GM20000 (cell line): ENCODE results near the gene NRP1.

ENCODE experiments used
- DNase-seq: peaks from one replicate; pipeline ENCODE4 v3.0.0; 2012; ENCODE audit warnings: low spot score
- TF ChIP-seq, protein P1 (sequence below): IDR thresholded peaks from 2 replicates; pipeline ENCODE4 v1.5.1; 2012; ENCODE audit warnings: mild to moderate bottlenecking, control low read depth; ENCODE audit errors: extremely low read depth, missing control alignments

Gene NRP1

GRCh38 chr10:33150889-33151288, 183.6 kb downstream of the NRP1 start:
- TF ChIP-seq, protein P1, sequence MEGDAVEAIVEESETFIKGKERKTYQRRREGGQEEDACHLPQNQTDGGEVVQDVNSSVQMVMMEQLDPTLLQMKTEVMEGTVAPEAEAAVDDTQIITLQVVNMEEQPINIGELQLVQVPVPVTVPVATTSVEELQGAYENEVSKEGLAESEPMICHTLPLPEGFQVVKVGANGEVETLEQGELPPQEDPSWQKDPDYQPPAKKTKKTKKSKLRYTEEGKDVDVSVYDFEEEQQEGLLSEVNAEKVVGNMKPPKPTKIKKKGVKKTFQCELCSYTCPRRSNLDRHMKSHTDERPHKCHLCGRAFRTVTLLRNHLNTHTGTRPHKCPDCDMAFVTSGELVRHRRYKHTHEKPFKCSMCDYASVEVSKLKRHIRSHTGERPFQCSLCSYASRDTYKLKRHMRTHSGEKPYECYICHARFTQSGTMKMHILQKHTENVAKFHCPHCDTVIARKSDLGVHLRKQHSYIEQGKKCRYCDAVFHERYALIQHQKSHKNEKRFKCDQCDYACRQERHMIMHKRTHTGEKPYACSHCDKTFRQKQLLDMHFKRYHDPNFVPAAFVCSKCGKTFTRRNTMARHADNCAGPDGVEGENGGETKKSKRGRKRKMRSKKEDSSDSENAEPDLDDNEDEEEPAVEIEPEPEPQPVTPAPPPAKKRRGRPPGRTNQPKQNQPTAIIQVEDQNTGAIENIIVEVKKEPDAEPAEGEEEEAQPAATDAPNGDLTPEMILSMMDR: no peak
- DNase-seq: no peak

DNA sequence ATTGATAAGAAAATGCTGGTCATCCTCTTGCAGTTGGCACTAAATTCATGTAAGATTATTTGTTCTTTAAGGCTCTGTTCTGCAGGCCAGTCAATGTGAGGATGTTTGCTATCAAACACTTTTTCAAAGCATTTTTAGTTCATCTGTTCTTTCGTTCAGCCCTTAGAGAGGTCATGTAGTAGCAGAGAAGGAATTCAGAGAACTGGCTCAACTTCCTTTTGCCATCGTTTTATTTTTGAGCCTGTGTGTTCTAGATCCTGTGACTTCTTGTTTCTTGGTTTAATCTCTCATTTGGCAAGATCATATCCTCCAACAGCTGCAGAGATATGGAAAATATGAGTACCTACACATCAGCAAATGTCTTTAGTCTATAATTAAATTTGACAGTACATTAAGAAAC, 184.3 kb downstream of the NRP1 start:
- DNase-seq: no peak
- TF ChIP-seq, protein P1: no peak

DNA sequence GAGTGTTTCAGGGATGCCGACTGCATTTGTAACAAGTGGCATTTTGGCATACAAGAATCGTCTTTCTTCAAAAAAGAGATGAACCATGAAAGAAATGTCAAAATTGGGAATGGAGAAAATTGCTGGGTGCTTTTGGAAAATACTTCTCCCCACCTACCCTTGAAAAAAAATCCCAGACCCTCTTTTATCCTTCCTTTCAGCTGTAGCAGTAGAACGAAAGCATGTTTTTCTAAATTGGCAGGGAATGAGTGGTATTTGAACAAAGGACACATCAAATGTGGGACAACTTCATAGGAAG, 187.5 kb downstream of the NRP1 start:
- no peak for DNase-seq
- TF ChIP-seq, protein P1: no peak

- TF ChIP-seq, protein P1: no peak
- no peak for DNase-seq
Measured at GRCh38 chr10:33146189-33147012, 188.1 kb downstream of the NRP1 start.

- TF ChIP-seq, protein P1: no peak
- no peak for DNase-seq
Measured at GRCh38 chr10:33145451-33146188, 188.8 kb downstream of the NRP1 start.

DNA sequence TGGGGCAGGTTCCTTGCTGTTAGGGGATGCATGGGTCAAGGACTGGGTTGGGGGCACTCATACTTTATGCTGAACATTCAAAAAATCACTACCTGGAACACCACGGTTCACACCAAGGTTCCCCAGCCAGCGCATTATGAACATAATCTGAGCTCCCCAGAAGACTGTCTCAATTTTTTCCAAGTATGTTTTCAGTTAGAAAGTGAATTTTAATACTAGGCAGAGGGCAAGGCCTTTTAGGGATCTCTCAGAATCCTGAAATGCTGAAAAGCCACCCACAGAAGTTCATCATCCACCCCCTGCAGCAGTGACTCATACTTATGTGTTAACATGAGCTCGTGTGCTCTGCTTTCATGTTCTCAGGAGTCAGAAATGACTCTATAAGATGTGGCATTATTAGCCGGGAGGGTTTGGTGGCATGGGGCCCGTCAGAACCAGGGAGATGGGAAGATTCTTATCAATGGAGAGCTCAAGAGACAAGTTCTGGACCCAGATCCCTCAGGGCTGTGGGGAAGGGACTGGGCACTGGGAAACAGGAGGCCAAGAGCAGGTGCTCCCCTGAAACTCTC, 191.2 kb downstream of the NRP1 start:
- no peak for DNase-seq
- TF ChIP-seq, protein P1: no peak

- TF ChIP-seq, protein P1: no peak
- DNase-seq: no peak
Measured at GRCh38 chr10:33142295-33142694, 192.2 kb downstream of the NRP1 start.
